VCaP (cell line): ENCODE results near the gene MSMP.

ENCODE experiments used
- H3K27ac ChIP-seq: fragments of 450-650 bp; 2 replicates; pipeline ENCODE4 v1.5.1; 2017
- TF ChIP-seq, protein P1 (sequence below): fragments of 450-650 bp; conservative IDR thresholded peaks from 2 replicates; pipeline ENCODE4 v1.5.1; 2017; ENCODE audit warnings: mild to moderate bottlenecking, moderate library complexity

MSMP gene

DNA sequence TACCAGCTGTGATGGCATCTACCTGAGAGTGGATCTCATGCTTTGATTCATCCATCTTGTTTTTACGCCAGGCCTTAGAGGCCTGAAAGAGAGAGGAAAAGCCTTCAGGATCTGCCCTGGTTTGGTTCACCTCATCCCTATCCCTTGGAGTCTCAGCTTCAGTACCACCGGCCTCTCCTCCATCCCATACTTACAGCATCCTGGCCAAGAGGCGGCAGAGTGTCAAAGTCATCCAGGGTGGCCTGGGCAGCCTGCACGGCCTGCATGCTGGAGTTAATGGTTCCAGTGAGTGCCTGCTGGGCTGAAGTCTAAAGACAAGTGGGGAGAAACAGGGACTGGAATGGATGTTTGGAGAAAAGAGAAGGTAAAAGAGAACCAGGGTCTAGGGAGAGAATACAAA lies 34.5 kb downstream of the MSMP start:
- TF ChIP-seq, protein P1, sequence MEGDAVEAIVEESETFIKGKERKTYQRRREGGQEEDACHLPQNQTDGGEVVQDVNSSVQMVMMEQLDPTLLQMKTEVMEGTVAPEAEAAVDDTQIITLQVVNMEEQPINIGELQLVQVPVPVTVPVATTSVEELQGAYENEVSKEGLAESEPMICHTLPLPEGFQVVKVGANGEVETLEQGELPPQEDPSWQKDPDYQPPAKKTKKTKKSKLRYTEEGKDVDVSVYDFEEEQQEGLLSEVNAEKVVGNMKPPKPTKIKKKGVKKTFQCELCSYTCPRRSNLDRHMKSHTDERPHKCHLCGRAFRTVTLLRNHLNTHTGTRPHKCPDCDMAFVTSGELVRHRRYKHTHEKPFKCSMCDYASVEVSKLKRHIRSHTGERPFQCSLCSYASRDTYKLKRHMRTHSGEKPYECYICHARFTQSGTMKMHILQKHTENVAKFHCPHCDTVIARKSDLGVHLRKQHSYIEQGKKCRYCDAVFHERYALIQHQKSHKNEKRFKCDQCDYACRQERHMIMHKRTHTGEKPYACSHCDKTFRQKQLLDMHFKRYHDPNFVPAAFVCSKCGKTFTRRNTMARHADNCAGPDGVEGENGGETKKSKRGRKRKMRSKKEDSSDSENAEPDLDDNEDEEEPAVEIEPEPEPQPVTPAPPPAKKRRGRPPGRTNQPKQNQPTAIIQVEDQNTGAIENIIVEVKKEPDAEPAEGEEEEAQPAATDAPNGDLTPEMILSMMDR = no peak
- H3K27ac ChIP-seq = no peak overlapping the region

DNA sequence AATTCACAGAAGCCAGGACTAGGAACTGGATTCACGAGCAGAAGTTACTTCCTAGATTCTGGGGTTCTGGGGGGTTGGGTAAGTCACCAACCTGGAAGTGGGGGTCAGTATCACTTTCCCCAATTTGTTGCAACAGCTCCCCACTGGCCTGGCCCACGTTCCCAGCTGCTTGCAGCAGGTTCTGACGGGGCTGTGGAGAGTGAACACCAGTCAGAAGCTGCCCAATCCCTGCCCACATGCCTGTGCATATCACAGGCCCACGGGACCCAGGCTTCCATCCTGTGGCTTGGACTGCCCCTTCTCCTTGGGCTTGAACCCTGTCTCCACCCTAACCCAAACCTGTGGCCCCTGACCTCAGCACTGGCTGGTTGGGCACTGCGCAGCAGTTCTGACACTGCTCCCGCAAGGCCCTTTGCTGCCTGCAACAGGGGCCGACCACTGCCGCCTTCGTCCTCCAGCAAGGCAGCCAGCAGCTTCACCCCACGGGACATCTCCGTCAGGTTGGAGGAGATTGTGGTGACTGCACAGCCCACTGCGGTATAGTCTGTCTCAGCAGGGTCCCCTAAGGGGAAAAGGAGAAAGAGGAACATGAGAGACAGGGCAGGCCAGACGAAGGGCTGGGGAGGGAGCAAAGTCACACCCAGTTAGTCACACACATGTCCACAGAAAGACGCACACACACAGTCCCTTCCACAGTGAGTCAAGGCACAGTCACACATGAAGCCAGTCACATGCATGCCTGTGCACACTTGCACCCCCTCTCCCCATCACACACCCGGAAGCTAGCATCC lies 35.2 kb downstream of the MSMP start:
- TF ChIP-seq, protein P1 = no peak
- H3K27ac ChIP-seq = no peak overlapping the region

DNA sequence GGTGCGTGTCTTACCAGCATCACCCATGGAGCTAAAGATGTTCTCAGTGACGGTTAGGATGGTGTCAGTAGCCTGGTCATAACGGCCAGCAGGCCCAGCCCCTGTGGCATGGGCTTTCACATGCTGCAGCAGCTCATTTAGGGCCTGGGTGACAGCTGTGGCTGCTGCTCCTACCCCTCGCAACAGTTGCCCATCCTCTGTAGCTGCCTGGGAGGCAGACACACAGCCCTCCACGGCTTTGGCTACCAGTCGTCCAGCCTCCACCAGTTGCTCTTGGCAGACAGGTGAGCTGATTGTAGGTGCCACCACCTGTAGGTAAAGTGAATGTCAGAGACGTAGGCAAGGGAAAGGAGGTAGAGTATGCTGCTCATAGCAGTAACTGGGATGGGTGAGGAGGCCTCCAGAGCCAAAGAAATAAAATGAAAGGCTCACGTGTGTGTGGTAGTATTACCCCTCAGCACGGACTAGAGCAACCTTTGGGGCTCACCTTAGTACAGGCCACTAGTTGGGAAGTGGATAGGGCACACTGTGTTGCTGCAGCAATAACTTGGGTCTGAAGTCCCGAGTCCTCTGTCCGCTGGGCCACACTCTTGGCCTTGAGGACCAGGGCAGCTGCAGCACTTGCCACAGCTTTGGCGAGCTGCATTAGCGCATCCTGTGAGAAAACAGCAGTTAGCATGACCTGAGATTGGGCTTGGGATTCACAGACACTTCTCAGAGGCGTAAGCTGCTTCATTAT lies 36.8 kb downstream of the MSMP start:
- H3K27ac ChIP-seq = no peak overlapping the region
- TF ChIP-seq, protein P1 = no peak

DNA sequence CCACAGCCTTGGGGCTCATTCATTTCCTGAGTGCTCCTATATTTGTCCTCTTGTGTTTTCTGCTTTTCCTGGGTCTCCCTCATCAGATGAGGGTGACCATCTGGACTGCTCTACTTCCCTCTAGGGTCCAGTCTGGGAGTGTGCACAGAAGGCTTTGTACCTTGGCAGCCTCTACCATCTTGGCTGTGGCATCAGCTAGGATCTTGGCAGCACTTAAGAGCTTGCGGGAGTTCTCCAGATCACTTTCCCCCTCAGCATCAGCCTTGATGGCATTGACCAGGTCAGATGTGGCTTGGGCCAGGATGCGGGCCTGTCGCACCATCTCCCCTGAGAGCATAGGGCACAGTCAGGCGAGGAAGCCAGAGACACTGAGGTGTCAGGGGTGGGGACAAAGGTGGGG lies 37.8 kb downstream of the MSMP start:
- H3K27ac ChIP-seq = no peak overlapping the region
- TF ChIP-seq, protein P1 = no peak

DNA sequence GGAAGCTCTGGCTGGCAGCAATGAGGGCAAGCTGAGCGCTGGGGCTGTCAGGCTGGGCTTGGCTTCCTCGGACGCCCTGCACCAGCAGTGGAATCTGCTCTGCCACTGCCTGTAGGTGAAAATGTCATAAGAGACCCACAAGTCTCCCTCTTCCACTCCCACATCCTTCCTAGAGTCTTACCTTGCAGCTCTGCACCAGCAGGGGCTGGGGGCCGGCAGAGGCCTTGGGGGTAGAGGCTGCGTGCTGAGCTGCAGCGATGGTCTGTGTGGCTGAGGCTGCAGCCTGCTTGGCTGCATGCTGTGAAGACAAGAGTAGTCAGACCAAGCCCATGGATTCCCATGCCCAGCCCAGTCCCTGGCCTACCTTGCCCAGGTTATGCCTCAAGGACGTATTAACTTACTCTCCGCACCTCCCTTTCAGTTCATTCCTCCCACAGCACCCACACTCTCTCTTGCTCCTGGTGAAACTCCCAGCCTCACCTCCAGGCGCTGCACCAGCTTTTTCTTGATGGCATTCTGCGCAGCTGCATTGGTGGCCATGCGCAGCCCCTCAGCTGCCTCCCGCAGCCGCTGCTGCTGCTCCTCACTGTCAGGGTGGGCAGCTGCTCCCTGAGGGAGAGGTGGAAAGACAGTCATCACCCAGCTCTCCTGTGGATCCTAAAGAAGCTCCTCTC lies 39.4 kb downstream of the MSMP start:
- H3K27ac ChIP-seq = no peak overlapping the region
- TF ChIP-seq, protein P1 = no peak

DNA sequence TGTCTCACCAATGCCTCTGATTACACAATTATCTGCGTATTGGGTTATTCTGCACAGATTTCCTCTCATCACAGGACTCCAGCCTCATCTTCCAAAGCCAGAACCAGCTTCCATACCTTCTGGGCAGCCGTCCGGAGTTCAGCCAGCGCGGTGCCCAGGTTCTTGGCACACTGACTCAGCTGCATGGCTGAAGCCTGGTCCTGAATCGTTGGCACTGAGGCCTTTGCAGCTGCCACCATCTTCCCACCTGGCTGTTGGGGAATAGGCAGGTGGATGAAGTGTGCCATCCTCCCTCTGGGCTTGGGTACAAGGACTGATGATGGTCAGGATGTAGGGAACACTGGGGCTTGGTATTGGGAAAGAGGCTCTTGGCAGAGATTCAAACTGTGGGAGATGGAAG lies 40.0 kb downstream of the MSMP start:
- no peak overlapping the region for H3K27ac ChIP-seq
- TF ChIP-seq, protein P1 = no peak

DNA sequence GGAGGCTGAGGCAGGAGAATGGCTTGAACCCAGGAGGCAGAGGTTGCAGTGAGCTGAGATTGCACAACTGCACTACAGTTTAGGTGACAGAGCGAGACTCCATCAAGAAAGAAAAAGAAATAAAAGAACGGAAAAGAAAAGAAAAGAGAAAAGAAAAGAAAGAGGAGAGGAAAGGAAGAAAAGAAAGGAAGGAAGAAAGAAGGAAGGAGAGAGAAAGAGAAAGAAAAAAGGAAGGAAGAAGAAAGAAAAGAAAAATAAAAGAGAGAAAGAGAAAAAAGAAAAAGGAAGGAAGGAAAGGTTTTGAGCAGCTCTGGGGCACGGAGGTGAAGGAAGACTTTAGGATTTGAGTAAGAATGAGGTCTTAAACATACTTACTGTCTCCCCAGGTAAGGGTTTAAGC lies 40.5 kb downstream of the MSMP start:
- H3K27ac ChIP-seq = no peak overlapping the region
- TF ChIP-seq, protein P1 = no peak
